DND-41 (cell line): ENCODE results near the gene KIAA1755.

Experiments
- EZH2 ChIP-seq: IDR thresholded peaks from 3 replicates; pipeline ENCODE4 v1.6.1; 2012; ENCODE audit warnings: borderline replicate concordance, low read depth, mild to moderate bottlenecking, moderate library complexity, low read length, inconsistent platforms; ENCODE audit not compliant: severe bottlenecking
- TF ChIP-seq, protein P1 (sequence below): IDR thresholded peaks from 2 replicates; pipeline ENCODE4 v1.5.1; 2012; ENCODE audit warnings: borderline replicate concordance, low read length, moderate library complexity, mild to moderate bottlenecking; ENCODE audit not compliant: poor library complexity, severe bottlenecking; ENCODE audit errors: extremely low read depth

DNA sequence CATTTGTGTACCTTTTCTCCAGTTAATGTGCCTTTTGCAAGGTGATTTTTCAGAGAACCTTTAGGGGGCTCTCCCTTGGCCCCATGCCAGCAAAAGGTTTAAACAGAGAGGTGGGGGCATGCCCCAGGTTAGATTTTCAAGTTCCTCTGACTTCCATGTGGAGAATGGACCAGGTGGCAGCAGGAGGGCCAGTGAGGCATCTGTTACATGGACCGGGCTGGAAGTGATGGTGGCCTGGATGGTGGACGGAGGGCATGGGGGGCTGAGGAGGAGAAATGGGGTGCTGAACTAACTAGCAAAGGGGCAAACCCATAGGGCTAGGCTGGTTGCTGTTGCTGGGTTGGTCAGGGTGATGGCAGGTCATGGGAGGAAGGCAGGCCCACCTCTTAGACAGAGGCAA lies 22.7 kb upstream of the KIAA1755 start:
- TF ChIP-seq, protein P1, sequence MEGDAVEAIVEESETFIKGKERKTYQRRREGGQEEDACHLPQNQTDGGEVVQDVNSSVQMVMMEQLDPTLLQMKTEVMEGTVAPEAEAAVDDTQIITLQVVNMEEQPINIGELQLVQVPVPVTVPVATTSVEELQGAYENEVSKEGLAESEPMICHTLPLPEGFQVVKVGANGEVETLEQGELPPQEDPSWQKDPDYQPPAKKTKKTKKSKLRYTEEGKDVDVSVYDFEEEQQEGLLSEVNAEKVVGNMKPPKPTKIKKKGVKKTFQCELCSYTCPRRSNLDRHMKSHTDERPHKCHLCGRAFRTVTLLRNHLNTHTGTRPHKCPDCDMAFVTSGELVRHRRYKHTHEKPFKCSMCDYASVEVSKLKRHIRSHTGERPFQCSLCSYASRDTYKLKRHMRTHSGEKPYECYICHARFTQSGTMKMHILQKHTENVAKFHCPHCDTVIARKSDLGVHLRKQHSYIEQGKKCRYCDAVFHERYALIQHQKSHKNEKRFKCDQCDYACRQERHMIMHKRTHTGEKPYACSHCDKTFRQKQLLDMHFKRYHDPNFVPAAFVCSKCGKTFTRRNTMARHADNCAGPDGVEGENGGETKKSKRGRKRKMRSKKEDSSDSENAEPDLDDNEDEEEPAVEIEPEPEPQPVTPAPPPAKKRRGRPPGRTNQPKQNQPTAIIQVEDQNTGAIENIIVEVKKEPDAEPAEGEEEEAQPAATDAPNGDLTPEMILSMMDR = no peak
- no peak for TF ChIP-seq EZH2
